ENCODE data around the gene PGAP2.

PGAP2 gene

GRCh38 chr11:3795131-3796001 lies 13.0 kb upstream of the PGAP2 start:
- H3K36me3 ChIP-seq (ENCODE audit: control insufficient read depth, insufficient read depth, low read length) = no peaks in the 10 kb centered on the region
- peak overlapping the region; percentile 99 for H3K4me3 ChIP-seq (ENCODE audit: low read depth, low read length)
- H3K9ac ChIP-seq (ENCODE audit: low read depth, low read length) = no peak overlapping the region
- no peaks in the 10 kb centered on the region for H3K27me3 ChIP-seq (ENCODE audit: control insufficient read depth, insufficient read depth, low read length)
- H3K4me1 ChIP-seq (ENCODE audit: control insufficient read depth, insufficient read depth, low read length) = peaks cover 5% of the 10 kb centered on the region
- no peaks in the 10 kb centered on the region for H3K9me3 ChIP-seq (ENCODE audit: control insufficient read depth, insufficient read depth, low read length)

- Histone ChIP-seq H3K27me3 (ENCODE audit: control insufficient read depth, insufficient read depth, low read length) (no peaks in the 10 kb centered on the region), H3K4me3 (ENCODE audit: low read depth, low read length) (peak overlapping the region; percentile 99), H3K9ac (ENCODE audit: low read depth, low read length) (peak overlapping the region; percentile 81), H3K36me3 (ENCODE audit: control insufficient read depth, insufficient read depth, low read length) (no peaks in the 10 kb centered on the region), H3K9me3 (ENCODE audit: control insufficient read depth, insufficient read depth, low read length) (no peaks in the 10 kb centered on the region), H3K4me1 (ENCODE audit: control insufficient read depth, insufficient read depth, low read length) (peaks cover 5% of the 10 kb centered on the region)
Observed at GRCh38 chr11:3796002-3796311, 12.4 kb upstream of the PGAP2 start.

GRCh38 chr11:3796346-3796745 lies 12.0 kb upstream of the PGAP2 start:
- Histone ChIP-seq H3K4me1 (ENCODE audit: control insufficient read depth, insufficient read depth, low read length) (peaks cover 5% of the 10 kb centered on the region), H3K9me3 (ENCODE audit: control insufficient read depth, insufficient read depth, low read length) (no peaks in the 10 kb centered on the region), H3K27me3 (ENCODE audit: control insufficient read depth, insufficient read depth, low read length) (no peaks in the 10 kb centered on the region), H3K4me3 (ENCODE audit: low read depth, low read length) (peak overlapping the region; percentile 99), H3K36me3 (ENCODE audit: control insufficient read depth, insufficient read depth, low read length) (no peaks in the 10 kb centered on the region), H3K9ac (ENCODE audit: low read depth, low read length) (peak overlapping the region; percentile 81)

GRCh38 chr11:3796801-3797328 lies 11.5 kb upstream of the PGAP2 start:
- H3K27me3 ChIP-seq (ENCODE audit: control insufficient read depth, insufficient read depth, low read length) = no peaks in the 10 kb centered on the region
- no peaks in the 10 kb centered on the region for H3K9me3 ChIP-seq (ENCODE audit: control insufficient read depth, insufficient read depth, low read length)
- H3K36me3 ChIP-seq (ENCODE audit: control insufficient read depth, insufficient read depth, low read length) = no peaks in the 10 kb centered on the region
- peaks cover 5% of the 10 kb centered on the region for H3K4me1 ChIP-seq (ENCODE audit: control insufficient read depth, insufficient read depth, low read length)
- H3K4me3 ChIP-seq (ENCODE audit: low read depth, low read length) = peak overlapping the region; percentile 99
- peak overlapping the region; percentile 81 for H3K9ac ChIP-seq (ENCODE audit: low read depth, low read length)

GRCh38 chr11:3797329-3798090 lies 10.8 kb upstream of the PGAP2 start, which contains the start of gene NUP98:
NUP98 (minus strand) TSS chr11:3797554; CDS start chr11:3782117, 15,437 bp downstream.
- peak within 1 kb of the TSS; percentile 94 for H3K9ac ChIP-seq (ENCODE audit: low read depth, low read length)
- peak within 1 kb of the TSS; percentile 99 for H3K4me3 ChIP-seq (ENCODE audit: low read depth, low read length)
- no peaks in the 10 kb centered on the region for H3K9me3 ChIP-seq (ENCODE audit: control insufficient read depth, insufficient read depth, low read length)
- H3K27me3 ChIP-seq (ENCODE audit: control insufficient read depth, insufficient read depth, low read length) = no peaks in the 10 kb centered on the region
- peaks cover 5% of the 10 kb centered on the region for H3K4me1 ChIP-seq (ENCODE audit: control insufficient read depth, insufficient read depth, low read length)
- H3K36me3 ChIP-seq (ENCODE audit: control insufficient read depth, insufficient read depth, low read length) = no peaks in the 10 kb centered on the region

- H3K36me3 ChIP-seq (ENCODE audit: control insufficient read depth, insufficient read depth, low read length) = no peaks in the 10 kb centered on the region
- no peaks in the 10 kb centered on the region for H3K27me3 ChIP-seq (ENCODE audit: control insufficient read depth, insufficient read depth, low read length)
- H3K4me1 ChIP-seq (ENCODE audit: control insufficient read depth, insufficient read depth, low read length) = peaks cover 5% of the 10 kb centered on the region
- H3K9me3 ChIP-seq (ENCODE audit: control insufficient read depth, insufficient read depth, low read length) = no peaks in the 10 kb centered on the region
- H3K9ac ChIP-seq (ENCODE audit: low read depth, low read length) = no peak overlapping the region
- H3K4me3 ChIP-seq (ENCODE audit: low read depth, low read length) = no peak overlapping the region
Observed at GRCh38 chr11:3799143-3799542, 9.2 kb upstream of the PGAP2 start.

- Histone ChIP-seq H3K9me3 (ENCODE audit: control insufficient read depth, insufficient read depth, low read length) (no peaks in the 10 kb centered on the region), H3K9ac (ENCODE audit: low read depth, low read length) (no peak overlapping the region), H3K36me3 (ENCODE audit: control insufficient read depth, insufficient read depth, low read length) (no peaks in the 10 kb centered on the region), H3K4me3 (ENCODE audit: low read depth, low read length) (no peak overlapping the region), H3K27me3 (ENCODE audit: control insufficient read depth, insufficient read depth, low read length) (no peaks in the 10 kb centered on the region), H3K4me1 (ENCODE audit: control insufficient read depth, insufficient read depth, low read length) (peaks cover 5% of the 10 kb centered on the region)
Observed at GRCh38 chr11:3799873-3800272, 8.5 kb upstream of the PGAP2 start.

GRCh38 chr11:3802011-3802790 lies 6.2 kb upstream of the PGAP2 start:
- Histone ChIP-seq H3K4me1 (ENCODE audit: control insufficient read depth, insufficient read depth, low read length) (no peaks in the 10 kb centered on the region), H3K9ac (ENCODE audit: low read depth, low read length) (no peak overlapping the region), H3K4me3 (ENCODE audit: low read depth, low read length) (no peak overlapping the region)

GRCh38 chr11:3803726-3804495 lies 4.4 kb upstream of the PGAP2 start:
- Histone ChIP-seq H3K27me3 (ENCODE audit: control insufficient read depth, insufficient read depth, low read length) (no peaks in the 10 kb centered on the region), H3K4me3 (ENCODE audit: low read depth, low read length) (no peak overlapping the region), H3K9ac (ENCODE audit: low read depth, low read length) (no peak overlapping the region), H3K36me3 (ENCODE audit: control insufficient read depth, insufficient read depth, low read length) (no peaks in the 10 kb centered on the region), H3K4me1 (ENCODE audit: control insufficient read depth, insufficient read depth, low read length) (no peaks in the 10 kb centered on the region), H3K9me3 (ENCODE audit: control insufficient read depth, insufficient read depth, low read length) (no peaks in the 10 kb centered on the region)

More at GRCh38 chr11:3802011-3802790, 6.2 kb upstream of the PGAP2 start:
- H3K36me3 ChIP-seq (ENCODE audit: control insufficient read depth, insufficient read depth, low read length) = no peaks in the 10 kb centered on the region
- no peaks in the 10 kb centered on the region for H3K27me3 ChIP-seq (ENCODE audit: control insufficient read depth, insufficient read depth, low read length)
- H3K9me3 ChIP-seq (ENCODE audit: control insufficient read depth, insufficient read depth, low read length) = no peaks in the 10 kb centered on the region

GRCh38 chr11:3808861-3809623 lies 682 bp downstream of the PGAP2 start:
- H3K9ac ChIP-seq (ENCODE audit: low read depth, low read length) = peak overlapping the region; percentile 63
- H3K36me3 ChIP-seq (ENCODE audit: control insufficient read depth, insufficient read depth, low read length) = peaks cover 2% of the 10 kb centered on the region
- no peaks in the 10 kb centered on the region for H3K27me3 ChIP-seq (ENCODE audit: control insufficient read depth, insufficient read depth, low read length)
- H3K4me3 ChIP-seq (ENCODE audit: low read depth, low read length) = peak overlapping the region; percentile 90
- no peaks in the 10 kb centered on the region for H3K9me3 ChIP-seq (ENCODE audit: control insufficient read depth, insufficient read depth, low read length)
- H3K4me1 ChIP-seq (ENCODE audit: control insufficient read depth, insufficient read depth, low read length) = no peaks in the 10 kb centered on the region
